Fibroblast of the conjunctiva (primary cell): ENCODE data around the gene GREB1.

Experiments used
- DNase-seq: peaks from one replicate; pipeline ENCODE4 v3.0.0-alpha.2; 2010; ENCODE audit warnings: low read depth

GREB1 gene

DNA sequence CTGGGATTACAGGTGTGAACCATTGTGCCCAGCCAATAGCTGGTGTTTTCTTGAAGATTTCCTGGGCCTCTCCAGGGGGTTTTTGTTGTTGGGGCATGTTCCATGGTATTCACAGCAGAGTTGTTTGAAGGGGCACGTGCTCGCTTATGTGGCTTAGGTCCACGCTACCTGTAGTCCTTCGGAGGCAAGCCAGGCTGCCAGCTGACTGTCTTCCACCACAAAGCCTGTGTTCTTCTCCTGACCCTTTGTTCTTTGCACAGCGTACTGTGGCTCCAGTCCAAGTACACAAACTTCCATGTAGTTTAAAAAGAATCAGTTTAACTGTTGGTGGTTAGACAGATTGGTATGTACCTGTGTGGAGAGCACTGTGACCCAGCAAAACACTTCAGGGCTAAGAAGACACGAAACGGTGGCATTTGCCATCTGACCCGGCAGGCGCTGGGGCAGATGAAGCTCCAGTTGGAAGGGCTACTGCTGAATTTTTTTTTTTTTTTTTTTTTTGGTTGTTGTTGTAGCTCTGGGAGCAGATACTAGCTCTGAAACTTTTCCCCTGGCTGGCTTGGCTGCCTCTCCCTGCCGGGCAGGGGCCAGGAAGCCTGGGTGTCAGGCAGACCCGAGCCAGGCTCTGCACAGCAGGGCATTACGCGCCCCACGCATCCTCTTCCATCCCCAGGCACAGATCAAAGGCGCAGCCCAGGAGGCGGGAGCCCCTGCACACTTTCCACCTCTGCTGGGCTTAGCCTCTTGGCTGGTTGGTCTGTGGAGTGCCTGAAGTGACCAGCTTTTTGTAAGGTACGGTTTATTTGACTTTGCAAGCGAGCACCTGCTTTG lies 5.7 kb downstream of the GREB1 start:
- no peak for DNase-seq

DNA sequence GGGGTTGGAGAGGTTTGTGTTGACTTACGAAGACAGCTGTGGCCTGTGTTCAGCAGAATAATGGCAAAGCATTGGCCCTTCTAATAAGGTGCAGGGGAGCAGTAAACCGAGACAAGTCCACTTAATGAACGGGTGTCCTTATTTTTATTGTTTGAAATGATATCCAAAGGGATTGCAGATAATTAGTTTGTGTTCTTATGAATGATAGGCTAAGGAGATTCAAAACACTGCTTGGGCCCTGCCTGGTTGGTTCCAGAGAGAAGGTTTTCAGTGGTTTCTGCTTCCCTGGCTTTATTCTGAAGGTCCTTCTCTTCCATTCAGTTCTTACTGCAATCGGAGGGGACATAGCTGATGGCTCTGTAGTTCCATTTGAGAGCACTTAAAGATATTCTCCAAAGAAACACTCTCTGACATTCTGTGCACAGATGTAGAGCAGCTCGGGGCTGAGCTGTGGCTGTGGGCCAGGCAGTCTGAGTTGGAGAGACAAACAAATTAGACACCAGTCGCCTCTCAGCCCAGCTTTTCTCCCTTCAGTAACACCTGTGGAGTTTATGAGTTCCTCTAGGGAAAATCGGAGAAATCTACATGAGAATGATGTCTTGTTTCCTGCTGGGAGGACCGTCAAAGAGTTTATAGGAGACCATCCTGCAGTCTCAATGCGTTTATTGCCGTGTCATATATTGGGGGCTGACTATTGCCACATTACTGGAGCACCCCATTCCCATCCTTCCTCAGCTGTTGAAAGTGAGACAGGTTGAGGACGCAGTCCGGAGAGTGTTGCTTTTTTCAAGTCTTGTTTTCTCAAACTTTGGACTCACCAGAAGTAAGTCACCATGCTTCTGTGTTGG lies 6.5 kb downstream of the GREB1 start:
- no peak for DNase-seq

DNA sequence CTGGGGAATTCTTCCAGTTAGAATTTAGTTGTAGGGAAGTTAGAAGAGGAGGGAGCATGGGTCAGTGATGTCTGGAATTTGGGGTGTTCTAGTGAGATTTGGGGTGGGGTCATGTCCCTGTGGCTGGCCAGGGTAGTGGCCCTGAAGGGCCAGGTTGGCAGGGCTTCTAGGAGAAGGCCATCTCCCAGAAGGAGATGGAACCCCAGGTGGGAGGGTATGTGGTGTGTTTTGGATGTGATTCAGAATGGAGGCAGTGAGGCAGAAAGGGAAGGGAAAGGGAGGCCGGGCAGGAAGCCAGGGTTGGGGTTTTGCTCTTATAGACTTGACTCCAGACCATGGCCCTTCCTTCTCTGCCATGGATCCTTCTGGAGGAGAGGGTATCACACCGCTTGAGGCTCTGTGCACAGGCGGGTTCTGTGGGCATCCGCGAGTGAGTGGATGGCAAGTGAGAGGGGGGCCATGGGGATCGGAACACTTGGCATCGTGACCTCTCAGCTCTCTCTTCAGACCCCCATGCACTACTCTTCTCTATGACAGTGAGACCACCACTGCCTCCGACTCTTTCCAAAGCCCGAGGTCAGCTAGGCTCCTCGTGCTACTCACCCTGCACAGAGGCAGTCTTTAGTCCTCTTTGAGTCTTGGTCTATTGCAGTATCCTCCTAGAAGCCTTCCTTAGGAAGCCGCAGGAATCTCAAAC lies 7.3 kb downstream of the GREB1 start:
- no peak for DNase-seq

DNA sequence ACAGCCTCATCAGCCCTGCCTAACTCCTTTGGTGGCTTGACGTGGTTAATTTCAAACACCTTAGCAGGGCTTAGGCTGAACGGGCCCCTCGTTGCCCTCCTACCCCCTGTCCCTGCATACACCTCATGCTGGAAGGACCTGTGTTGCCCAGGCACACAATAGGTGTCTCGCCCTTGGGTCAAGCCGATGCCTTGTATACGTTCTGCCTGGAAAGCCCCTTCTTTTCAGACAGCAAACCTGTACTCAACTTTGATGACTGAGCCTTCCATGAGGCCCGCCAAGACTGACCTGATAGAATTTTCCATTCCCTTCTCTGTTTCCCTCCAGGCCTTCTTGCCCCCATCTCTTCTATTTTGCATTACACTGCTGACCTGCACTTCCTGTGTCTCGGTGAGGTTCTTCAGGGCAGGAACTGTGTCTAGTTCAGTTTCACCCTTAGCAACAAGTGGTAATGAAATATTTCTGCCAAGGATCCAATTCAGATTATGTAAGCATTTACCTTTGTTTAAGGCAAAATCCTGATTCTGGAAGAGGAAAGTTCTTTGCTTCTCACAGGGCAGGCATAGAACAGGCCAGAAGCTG lies 7.9 kb downstream of the GREB1 start:
- DNase-seq: no peak

DNA sequence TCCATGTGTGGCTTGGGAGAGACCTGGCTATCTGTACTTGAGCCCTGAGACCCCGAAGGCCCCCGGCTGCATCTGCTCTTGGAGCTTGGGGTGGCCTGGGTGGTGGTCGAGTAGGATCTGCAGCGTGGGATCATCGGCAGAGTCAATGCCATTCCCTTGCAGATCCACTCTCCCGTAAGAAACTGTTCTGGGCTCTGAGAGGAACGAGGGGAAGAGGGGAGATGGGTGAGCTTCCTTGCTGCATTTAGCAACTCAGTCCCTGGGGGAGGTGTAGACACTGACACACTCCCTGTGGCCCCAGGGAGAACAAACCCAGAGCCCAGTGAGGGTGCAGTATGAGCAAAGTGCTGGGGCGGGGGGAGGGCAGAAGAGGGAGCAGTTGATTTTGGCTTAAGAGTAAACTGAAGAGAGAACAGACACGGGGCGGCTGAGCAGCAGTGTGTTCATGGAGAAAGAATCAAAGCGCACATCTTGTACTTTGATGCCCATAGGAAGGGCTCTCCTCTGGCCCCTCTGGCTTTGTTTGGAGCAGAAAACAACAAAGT lies 8.5 kb downstream of the GREB1 start:
- DNase-seq: no peak

DNA sequence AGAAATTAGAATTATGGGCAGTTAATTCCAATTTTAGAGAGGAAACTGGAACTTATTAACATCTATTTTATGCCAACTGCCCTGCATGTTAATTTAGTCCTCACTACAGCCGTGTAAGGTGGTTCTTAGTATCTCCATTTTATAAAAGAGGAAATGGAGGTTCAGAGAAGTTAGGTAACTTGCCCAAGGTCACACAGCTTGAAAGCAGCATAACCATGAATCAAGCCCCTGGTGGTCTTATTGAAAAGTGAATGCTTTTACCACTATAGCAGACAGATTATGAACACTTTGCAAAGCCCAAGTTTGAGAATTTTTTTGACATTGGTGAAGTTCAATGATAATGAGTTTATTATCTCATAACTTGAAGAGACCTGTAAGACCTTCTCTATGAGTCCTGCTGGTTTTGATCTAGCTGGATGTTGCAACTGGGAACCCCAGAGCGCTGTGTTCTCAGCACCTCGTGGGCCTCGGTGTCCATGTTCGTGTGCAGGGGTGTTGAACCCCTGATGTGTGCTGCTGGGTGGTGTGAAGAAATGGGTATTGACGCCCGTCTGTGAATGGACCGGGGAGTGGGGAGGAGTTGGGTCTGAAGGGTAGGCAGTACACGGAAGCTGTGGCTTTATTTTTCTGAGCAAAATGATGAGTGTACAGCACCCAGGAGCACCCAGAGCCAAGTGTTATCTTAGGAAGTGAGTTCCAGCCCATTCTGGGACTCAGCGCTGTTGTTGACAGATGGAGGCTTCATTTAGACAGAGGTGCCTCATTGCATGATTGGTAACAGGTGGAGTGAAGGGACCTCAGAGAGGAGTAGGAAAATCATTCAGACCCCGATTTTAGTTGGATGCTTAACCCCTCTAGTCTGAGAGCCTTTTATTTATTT lies 9.7 kb downstream of the GREB1 start:
- no peak for DNase-seq

DNA sequence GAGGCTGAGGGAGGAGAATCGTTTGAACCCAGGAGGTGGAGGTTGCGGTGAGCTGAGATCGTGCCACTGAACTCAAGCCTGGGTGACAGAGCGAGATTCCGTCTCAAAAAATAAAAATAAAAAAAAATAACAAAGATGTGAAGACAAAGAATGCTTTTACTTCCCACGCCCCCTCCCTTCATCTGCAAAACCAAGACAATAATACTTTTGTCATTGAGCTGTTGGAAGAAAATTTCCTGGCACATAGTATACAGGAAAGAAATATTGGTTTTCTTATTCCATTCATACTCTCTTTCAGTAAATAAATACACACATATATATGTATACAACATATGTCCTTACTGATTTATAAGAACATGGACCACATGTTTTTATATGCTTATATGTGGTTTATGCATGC lies 12.2 kb downstream of the GREB1 start:
- DNase-seq: no peak

DNA sequence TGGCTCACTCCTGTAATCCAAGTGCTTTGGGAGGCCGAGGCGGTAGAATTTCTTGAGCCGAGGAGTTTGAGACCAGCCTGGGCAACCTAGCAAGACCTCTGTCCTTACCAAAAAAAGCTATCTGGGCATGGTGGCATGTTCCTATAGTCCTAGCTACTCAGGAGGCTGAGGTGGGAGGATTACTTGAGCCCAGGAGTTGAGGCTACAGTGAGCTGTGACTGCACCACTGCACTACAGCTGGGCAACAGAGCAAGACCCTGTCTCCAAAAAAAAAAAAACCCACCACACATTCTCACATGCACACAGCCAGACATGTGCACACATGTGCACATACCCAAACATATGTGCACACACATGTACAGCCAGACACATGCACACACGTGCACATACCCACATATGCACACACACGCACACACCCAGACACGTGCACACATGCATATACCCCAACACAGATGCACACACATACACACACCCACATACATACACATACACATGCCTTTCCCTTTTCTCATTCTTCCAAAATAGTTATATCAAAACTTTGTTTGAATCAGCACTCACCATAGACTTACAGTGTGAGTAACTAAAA lies 14.2 kb downstream of the GREB1 start:
- DNase-seq: no peak

DNA sequence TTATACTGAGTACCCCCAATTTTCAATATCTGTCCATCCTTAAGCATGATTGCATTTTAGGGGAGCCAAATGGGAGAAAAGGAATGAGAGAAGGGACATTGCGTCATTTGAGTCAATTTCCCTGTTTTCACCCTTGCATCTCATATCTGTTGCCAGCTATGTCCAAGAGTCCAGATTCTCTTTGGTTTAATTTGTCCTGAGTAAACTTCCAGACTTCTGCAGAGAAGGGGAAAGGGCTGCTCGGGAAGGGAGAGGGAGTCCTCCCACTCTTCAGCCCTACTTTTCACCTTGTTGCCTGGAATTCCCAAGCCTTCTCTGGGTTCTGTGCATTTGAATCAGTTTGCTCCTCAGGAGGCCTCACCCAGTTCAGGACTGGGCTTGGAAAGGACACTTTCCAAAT lies 16.5 kb downstream of the GREB1 start:
- no peak for DNase-seq

DNA sequence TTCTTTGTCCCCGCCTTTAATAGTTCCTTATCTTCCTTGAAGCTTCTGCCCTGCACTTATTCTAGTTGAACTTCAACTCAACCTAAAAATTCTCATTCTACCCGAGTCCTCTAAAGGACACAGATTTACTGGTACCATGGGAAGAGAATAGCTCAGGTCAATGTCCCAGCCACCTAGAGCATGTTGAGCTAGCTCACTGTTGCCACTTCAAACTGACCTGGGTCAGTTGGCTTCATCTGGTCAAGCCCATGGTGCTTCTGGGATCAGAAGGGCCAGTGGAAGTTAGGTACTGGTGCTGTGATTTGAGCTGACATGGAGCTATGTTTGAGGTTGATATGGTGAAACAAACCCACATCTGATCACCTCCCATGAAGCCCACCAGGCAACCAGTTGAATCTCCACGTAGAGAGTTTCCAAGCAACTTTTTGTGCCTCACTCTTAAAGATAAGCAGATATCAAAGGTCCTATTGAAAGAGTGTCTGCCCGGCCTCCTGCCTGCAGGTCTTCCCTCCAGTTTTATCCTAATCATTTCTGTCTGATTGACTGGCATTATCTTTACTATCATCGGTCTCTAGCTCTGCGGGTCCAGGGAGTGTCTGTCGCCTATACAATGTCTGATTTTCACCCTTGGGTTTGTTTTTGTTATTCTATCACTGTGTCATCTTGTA lies 17.2 kb downstream of the GREB1 start:
- DNase-seq: no peak

DNA sequence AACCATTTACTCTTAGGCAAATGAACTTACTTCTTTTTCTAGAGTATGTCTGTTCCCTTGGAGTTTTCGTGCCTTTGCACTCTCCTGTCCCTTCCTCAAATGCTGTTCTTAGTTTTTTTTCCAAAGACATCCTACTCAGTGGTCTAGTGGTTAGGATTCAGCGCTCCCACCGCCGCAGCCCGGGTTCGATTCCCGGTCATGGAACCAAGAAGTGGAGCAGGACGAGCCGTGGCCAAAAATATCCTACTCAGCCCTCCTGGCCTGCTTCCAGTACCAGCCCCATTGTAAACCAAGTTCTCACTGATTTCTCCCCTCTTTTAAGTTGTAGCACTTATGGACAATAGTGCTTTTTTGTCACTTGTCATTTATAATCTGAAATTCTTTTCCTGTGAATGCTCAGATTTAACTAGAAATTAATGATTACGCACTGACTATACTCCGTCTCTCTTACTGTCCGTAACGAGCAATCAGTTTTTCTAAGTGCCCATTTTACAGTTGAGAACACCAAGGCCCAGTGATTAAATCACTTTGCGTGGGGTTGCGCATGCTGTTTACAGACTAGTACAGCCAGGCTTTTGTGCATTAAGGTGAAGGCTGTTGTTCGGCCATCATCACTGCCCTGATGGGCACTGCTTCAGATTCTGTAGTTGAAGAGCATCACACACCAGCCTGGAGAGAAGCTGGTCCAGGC lies 17.9 kb downstream of the GREB1 start:
- no peak for DNase-seq

DNA sequence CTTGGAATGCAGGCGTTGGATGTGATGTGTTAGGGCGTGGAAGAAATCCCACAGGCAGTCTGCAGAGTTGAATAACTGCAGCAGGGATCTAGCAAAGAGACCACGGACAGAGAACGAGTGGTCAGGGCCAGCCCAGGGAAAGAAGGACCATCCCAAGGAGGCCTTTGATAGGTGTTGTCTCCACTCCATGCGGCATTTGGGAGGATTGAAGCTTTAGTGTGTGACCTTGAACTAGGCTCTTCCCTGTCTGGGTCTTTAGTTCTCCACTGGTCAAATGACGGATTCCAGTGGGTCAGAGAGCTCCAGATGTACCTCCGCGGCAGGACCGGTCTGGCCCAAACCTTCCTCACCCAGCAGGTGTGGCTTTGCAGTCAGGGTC lies 18.4 kb downstream of the GREB1 start:
- DNase-seq: no peak

DNA sequence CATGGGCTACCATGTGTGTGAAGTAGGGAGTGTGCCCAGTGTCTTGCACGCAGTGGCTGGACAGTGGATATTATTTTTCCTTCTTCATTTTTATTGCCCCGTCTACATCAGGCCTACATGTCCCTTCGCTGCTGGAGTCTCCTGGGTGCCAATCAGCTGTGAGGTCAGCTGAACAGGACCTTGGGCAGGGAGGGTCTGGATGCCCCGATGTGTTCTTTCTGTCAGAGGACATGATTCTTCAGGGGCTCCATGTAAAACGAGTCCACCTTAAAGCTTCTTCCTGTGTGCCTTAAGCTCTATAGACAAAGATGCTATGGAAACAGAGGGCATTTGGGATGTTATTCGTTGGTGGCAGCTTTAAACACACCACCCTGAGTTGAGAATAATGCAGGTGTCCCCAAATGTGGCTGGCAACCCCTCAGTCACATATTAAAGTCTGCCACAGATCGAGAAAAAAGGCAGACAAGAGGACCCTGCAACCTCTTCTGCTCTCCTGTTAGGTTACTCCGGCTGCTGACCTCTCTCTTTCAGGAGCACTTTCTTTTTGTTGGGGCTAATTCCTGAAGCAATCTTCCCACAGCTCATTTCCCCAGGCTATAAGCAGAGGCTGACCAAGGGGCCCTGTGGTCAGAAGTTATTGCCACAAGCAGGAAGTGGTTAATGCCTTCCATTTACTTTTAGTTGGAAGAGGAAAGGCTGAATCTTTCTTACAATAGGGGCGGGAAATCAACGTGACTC lies 20.0 kb downstream of the GREB1 start:
- DNase-seq: no peak

DNA sequence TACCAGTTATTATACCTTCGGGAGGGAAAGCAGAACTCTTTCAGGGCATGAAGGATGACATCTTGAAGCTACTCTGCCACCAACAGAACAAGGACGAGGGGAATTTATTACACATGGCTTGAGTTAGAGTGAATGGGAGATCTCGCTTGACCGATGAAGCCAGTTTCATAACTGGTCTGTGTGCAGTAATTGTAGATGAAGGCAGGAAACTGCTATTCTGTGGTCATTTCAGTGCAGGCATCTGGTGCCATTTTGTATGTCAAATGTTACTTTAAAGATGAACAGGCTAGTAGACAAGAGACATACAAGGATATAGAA lies 20.5 kb downstream of the GREB1 start:
- no peak for DNase-seq

DNA sequence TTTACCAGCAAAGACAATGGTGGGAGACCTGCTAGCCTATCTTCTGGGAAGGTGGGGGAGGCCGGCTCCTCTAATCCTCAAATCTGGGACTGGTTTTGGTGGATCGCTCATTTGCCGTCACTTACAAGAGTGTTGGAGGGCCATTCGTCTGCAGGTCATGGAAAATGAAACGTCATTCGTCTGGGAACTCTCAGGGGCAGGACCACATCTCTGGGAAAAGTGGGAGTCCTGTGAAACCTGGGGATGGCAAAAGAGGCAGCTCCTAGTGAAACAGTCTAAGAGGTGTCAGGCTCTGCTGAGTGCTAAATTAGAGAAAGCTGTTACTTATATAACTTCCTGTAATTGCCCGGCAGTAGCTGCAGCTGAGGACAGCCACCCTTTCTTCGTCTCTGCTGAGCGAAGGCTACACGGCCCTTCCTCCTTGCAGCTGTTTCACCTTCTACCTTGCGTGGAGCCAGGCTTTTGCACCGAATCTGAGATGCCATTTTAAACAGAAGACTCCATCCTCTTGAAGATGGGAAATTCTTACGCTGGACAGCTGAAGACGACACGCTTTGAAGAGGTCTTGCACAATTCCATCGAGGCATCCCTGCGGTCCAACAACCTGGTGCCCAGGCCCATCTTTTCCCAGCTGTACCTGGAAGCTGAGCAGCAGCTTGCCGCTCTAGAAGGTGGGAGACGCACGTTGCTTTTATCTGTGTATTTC lies 22.4 kb downstream of the GREB1 start:
- no peak for DNase-seq

DNA sequence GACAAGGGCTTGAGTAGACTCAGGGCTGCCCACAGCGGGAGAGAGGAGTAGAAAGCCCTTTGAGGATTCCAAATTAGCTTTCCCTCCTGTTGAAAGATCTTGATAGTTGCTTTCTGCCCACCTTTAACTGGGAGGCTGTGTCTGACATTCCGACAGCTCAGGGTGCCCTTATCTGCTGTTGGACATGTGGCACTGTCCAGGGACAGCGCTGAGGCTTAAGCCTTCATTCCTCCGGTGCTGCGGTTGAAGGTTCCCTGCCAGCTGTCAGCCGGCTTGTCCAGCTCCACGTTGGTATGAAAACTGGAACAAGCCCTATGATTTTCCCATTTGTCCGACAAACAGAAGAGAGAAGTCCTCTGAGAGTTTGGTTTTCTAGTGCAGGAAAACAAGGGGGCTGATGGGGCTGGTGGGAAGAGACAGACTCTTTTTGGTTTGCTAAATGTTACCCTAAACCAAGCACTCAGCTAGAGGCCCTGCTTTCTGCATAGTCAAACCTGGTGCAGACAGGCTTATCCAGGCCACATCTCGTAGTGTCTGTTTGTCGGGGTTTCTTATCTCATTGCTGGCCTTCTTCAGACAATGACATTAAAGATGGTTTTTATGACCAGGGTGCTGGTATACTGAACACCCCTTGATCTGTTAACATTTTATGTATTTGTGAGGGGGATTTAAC lies 24.5 kb downstream of the GREB1 start:
- DNase-seq: no peak

DNA sequence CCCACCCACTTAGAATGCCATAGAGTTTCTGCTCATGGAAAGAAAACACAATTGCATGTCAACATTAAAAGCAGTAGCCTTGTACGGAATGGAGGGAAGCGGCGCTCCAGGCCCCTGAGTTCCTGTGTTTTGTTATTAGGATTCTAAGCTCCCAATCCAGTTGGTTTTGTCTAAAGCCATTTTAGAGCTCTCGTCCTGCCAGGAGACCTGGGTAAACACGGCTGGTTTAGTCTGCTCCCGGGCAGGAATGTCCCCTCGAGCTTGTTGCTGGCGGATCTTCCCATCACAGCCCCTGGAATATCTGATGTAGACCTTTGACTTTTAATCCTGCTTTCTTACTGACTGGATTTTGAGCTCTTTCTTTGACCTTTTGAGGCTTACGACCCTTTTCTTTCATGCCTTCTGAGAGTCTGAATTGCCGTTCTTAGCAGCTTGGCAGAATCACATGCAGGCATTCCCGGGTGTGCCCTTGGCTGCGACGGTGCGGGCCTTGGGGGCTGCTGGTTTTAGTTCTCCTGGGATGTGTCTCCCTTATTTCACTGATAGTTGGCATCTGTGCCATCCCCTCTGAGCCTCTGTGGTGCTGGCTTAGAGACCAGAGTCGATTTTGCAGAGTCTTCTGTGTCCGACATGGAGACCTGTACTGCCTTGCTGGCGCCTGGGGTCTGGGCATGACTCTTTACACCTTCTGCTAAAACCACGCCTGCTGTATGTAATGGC lies 25.4 kb downstream of the GREB1 start:
- no peak for DNase-seq
